ENCODE measurements around the gene NECTIN2.

NECTIN2 gene

DNA sequence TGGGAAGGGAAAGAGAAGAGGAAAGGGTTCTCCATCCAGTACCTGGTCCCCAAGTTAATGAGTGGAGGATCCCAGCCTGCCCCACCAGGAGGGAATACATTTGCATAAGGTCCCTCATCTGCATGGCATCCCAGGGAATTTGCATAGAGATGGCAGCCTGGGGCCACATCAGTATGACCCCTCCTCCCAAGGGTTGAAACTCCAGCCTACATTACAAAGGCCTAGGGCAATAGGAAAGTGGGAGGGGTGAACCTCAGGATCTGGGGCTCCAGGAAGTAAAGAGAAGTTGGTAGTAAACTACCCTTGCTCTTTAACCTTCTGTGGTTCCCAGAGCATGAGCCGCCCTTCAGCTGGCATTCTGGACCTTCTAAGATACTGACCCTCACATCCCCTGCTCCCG is 6.8 kb upstream of the NECTIN2 start:
- no peak for TF ChIP-seq FOXA1 (IDR thresholded peaks at IDR 0.05)
- TF ChIP-seq FOXK2 (IDR thresholded peaks at IDR 0.05): no peak
- no peak for TF ChIP-seq SUZ12 (IDR thresholded peaks at IDR 0.05)
- no peak for TF ChIP-seq BHLHE40 (IDR thresholded peaks at IDR 0.05; ENCODE audit: borderline replicate concordance)
- TF ChIP-seq CTBP1 (IDR thresholded peaks at IDR 0.05; ENCODE audit: borderline replicate concordance): no peak
- TF ChIP-seq TARDBP (IDR thresholded peaks at IDR 0.05): no peak
- TF ChIP-seq SP1 (IDR thresholded peaks at IDR 0.05): no peak
- TF ChIP-seq NFRKB (IDR thresholded peaks at IDR 0.05): no peak
- DNase-seq (ENCODE audit: extremely low spot score): no peak
- ChIA-PET CTCF (interaction anchor here (1.0 kb wide), 1 partner anchor 9 kb away, joined by 4 read pairs; no protein-coding TSS in a partner anchor), POLR2A (no interaction called here)

- ChIA-PET POLR2A (no interaction called here), CTCF (no interaction called here)
- TF ChIP-seq FOXA1 (IDR thresholded peaks at IDR 0.05): no peak
- TF ChIP-seq SP1 (IDR thresholded peaks at IDR 0.05): no peak
- no peak for TF ChIP-seq PKNOX1 (IDR thresholded peaks at IDR 0.05)
- no peak for TF ChIP-seq FOXM1 (IDR thresholded peaks at IDR 0.05; ENCODE audit: borderline replicate concordance)
- no peak for TF ChIP-seq FOXK2 (IDR thresholded peaks at IDR 0.05)
- TF ChIP-seq NFRKB (IDR thresholded peaks at IDR 0.05): no peak
- no peak for TF ChIP-seq ZNF384 (IDR thresholded peaks at IDR 0.05)
- TF ChIP-seq L3MBTL2 (conservative IDR thresholded peaks at IDR 0.05): no peak
- TF ChIP-seq CTBP1 (IDR thresholded peaks at IDR 0.05; ENCODE audit: borderline replicate concordance): no peak
- TF ChIP-seq ARNT (IDR thresholded peaks at IDR 0.05): no peak
- no peak for DNase-seq (ENCODE audit: extremely low spot score)
These were observed 5.3 kb upstream of the NECTIN2 start for GRCh38 chr19:44840811-44841210.

DNA sequence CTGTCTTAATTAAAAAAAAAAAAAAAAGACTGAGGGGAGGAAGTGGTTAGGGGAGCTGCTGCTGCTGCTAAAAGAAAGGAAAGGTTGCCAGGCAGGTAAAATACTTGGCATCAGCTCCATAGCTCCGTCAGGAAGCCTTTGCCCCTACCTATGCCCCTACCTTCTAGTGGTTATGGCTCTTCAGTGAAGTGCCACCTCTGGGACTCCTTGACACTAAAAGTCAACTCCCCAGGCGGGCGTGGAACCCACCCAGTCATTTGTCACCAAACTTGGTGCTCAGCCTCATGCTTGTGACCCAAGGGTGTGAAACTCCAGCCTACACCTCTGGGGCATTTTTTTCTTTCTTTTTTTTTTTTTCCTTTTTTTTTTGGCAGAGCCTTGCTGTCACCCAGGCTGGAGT is 4.9 kb upstream of the NECTIN2 start:
- DNase-seq (ENCODE audit: extremely low spot score): no peak
- CTCF ChIA-PET: no interaction called here
- TF ChIP-seq HDGF (IDR thresholded peaks at IDR 0.05; ENCODE audit: borderline replicate concordance): no peak
- no peak for TF ChIP-seq ELF4 (IDR thresholded peaks at IDR 0.05)
- TF ChIP-seq TARDBP (IDR thresholded peaks at IDR 0.05): no peak
- POLR2A ChIA-PET: interaction anchor here (1.1 kb wide), 1 partner anchor 31 kb away, joined by 5 read pairs; no protein-coding TSS in a partner anchor

GRCh38 chr19:44845286-44845611 is 848 bp upstream of the NECTIN2 start:
- DNase-seq (ENCODE audit: extremely low spot score): no peak
- TF ChIP-seq HDGF (IDR thresholded peaks at IDR 0.05; ENCODE audit: borderline replicate concordance) (no peak), TARDBP (IDR thresholded peaks at IDR 0.05) (no peak), LEF1 (IDR thresholded peaks at IDR 0.05; ENCODE audit: borderline replicate concordance) (no peak), BHLHE40 (IDR thresholded peaks at IDR 0.05; ENCODE audit: borderline replicate concordance) (no peak)
- POLR2A ChIA-PET: interaction anchor here (1.0 to 1.4 kb wide), 2 partner anchors 38 to 45 kb away, joined by 3 to 11 read pairs; partner anchors contain the start of gene TOMM40
- CTCF ChIA-PET: no interaction called here

DNA sequence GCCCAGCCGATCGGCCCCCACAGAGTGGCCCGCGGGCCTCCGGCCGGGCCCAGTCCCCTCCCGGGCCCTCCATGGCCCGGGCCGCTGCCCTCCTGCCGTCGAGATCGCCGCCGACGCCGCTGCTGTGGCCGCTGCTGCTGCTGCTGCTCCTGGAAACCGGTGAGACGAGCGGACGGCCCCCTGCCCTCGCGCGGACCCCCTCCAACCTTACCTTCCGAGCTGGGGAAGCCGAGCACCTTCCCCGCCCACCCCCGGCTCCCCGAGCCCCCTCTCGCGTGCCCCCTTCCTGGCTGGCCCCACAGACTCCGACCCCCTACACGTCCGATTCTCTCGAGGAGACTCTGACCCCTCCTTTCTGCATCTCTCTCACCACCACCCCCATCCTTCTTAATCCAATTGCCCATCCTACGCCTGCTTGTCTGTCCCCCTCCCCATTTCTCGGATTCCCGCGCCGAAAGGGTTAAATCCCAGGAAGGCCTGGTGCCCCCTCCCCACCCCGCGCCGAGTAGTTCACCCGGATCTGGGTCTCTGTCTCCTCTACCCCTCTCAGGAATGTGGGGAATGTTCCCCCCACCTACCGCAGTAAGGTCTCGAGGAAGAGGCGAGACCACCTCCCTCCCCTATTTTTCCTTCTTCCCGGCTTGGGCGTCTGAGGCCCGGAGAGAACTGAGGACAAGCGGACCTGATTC is 502 bp downstream of the NECTIN2 start:
- ChIA-PET POLR2A (interaction anchor here (0.7 to 1.4 kb wide), 3 partner anchors 12 to 76 kb away, joined by 3 to 11 read pairs (median 3); partner anchors contain the start of gene TOMM40), CTCF (interaction anchor here (0.7 to 1.1 kb wide), 3 partner anchors 43 to 123 kb away, joined by 3 to 6 read pairs (median 3); no protein-coding TSS in a partner anchor)
- TF ChIP-seq ARNT (IDR thresholded peaks at IDR 0.05) (no peak), L3MBTL2 (conservative IDR thresholded peaks at IDR 0.05) (no peak), NFRKB (IDR thresholded peaks at IDR 0.05) (no peak), FOXA1 (IDR thresholded peaks at IDR 0.05) (no peak), BHLHE40 (IDR thresholded peaks at IDR 0.05; ENCODE audit: borderline replicate concordance) (no peak), CTBP1 (IDR thresholded peaks at IDR 0.05; ENCODE audit: borderline replicate concordance) (no peak), SP1 (IDR thresholded peaks at IDR 0.05) (no peak), FOXM1 (IDR thresholded peaks at IDR 0.05; ENCODE audit: borderline replicate concordance) (no peak), PKNOX1 (IDR thresholded peaks at IDR 0.05) (no peak), HDGF (IDR thresholded peaks at IDR 0.05; ENCODE audit: borderline replicate concordance) (no peak), LEF1 (IDR thresholded peaks at IDR 0.05; ENCODE audit: borderline replicate concordance) (no peak; the same call in 1 of the 2 replicates), ZNF384 (IDR thresholded peaks at IDR 0.05) (no peak), TARDBP (IDR thresholded peaks at IDR 0.05) (no peak), FOXK2 (IDR thresholded peaks at IDR 0.05) (no peak)
- no peak for DNase-seq (ENCODE audit: extremely low spot score)

GRCh38 chr19:44847144-44848035 is 1.3 kb downstream of the NECTIN2 start:
- DNase-seq (ENCODE audit: extremely low spot score): no peak
- ChIA-PET CTCF (no interaction called here), POLR2A (interaction anchor here (1.2 to 2.8 kb wide), 3 partner anchors 43 to 170 kb away, joined by 3 to 19 read pairs (median 6); partner anchors contain the start of gene TOMM40)
- no peak for TF ChIP-seq BHLHE40 (IDR thresholded peaks at IDR 0.05; ENCODE audit: borderline replicate concordance)
- no peak for TF ChIP-seq CTBP1 (IDR thresholded peaks at IDR 0.05; ENCODE audit: borderline replicate concordance)
- TF ChIP-seq SP1 (IDR thresholded peaks at IDR 0.05): no peak
